Stimulated activated CD8-positive, alpha-beta memory T cell treated with anti-CD3 and anti-CD28 coated beads, Interleukin-7, amount 100 ng/mL, for 1 hour (primary cell): ENCODE data around the gene CTIF.

Experiments
- DNase-seq, 2 donors: peaks; one replicate each; pipeline ENCODE4 v3.0.0-alpha.2; 2020; ENCODE audit warnings: low read depth in 2 of 2

Gene CTIF

GRCh38 chr18:48575658-48576456 lies 37.0 kb downstream of the CTIF start:
- no peak for DNase-seq

- no peak for DNase-seq
Observed at GRCh38 chr18:48576457-48576771, 37.6 kb downstream of the CTIF start.

DNA sequence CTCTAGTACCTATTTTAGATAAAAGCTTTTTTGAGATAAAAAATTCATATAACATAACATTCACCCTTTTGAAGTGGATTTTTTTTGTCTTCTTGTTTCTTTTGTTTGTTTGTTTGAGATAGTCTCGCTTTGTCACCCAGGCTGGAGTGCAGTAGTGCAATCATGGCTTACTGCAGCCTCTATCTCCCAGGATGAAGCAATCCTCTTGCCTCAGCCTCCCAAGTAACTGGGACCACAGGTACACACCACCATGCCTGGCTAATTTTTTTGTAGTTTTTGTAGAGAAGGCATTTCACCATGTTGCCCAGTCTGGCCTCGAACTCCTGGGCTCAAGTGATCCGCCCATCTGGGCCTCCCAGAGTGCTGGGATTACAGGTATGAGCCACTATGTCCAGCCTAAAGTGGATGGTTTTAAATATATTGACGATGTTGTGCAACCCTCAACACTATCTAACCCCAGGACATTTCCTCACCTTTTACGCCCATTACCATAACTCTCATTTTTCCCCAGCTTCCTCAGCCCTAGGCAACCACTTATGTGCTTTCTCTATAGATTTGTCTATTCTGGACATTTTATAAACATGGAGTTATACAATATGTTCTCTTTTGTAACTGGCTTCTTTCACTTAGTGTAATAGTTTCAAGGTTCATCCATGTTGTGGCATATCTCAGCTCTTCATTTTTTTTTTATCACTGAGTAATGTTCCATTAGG lies 38.8 kb downstream of the CTIF start:
- no peak for DNase-seq

DNA sequence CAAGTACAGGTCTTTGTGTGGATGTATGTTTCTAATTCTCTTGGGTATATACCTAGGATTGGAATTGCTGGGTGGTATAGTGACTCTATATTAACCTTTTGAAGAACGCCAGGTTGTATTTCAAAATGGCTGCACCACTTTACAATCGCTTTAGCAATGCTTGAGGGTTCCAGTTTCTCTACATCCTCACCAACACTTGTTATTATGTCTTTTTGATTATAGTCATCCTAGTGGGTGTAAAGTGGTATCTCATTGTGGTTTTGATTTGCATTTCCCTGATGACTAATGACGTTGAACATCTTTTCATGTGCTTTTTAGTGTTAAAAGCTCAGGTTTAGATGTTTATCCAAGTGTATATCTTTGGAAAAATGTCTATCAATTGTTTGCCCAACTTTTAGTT lies 39.5 kb downstream of the CTIF start:
- DNase-seq = no peak

DNA sequence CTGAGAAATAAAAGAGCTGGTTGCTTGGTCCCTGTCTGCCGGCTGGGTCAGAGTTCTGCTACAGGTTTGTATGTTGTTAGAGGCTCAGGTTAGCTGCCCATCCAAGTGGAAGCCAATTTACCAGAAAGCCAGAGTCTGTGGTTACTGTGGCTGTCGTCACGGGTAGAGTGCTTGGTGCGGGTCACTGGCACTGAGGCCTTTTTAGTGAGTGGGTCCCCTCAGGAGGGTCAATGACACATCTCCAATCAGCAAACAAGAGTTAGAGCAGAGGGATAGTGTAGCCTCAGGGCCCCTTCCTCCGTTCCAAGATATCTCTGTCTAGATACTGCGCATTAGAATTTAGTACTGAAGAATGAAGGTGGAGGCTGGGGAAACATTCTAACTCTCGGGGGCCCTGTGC lies 41.2 kb downstream of the CTIF start:
- no peak for DNase-seq

DNA sequence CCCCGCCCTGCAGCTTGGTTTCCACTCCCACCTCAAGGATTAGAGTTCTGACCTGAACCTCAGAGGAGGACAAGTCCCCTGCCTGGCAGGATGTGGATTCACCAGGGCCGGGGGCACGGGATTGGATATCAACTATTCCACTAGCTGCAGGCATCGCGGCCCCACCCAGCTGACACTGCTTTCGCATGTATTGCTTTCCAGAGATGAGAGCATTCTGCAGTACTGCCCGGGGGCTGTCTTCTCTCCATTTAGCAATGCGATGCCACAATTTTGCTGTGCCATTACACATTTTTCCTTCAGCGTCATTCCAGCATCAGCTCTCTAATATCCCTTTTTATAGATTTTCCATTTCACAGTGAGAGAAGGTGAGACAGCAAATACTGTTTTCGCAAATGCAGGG lies 42.0 kb downstream of the CTIF start:
- no peak for DNase-seq

- no peak for DNase-seq
Observed at GRCh38 chr18:48581206-48581605, 42.4 kb downstream of the CTIF start.

DNA sequence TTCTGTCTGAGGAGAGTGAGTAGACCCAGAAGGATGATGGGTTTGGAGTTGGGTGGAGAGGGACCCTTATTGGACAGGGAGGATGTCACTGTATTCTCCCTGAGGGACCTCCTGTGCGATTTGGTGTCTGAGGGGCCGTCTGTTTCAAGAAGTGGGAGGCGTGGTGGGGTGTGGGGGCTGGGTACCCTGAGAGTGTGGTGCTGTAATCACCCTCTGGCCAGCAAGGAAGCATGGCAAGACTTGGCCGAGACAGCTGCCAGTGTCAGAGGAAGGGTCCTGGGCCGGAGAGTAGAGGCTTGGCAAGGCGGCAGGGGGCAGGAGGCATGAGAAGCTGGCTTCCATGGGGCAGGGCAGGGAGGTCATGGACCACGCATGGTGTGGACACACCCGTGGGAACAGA lies 43.1 kb downstream of the CTIF start:
- DNase-seq = no peak

DNA sequence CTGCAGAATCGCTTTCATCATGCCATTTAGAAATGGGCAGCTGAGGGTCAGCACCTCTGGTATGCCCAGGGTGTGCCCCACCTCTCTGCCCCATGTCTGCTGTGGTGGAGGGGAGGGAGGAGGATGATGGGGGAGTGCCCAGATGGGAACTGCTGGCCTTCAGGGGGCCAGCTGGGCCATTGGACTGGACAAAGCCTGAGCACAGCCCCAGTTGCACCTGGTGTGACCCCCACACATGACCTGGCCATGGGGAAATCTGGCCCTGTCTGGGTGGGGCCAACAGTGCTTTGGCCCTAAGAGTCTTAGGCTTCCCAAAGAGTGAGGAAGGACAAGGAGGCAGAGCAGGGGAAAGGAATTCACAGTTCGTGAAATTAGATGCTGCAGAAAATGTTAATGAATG lies 44.1 kb downstream of the CTIF start:
- no peak for DNase-seq

GRCh38 chr18:48583573-48583972 lies 44.7 kb downstream of the CTIF start:
- no peak for DNase-seq

- no peak for DNase-seq
Observed at GRCh38 chr18:48589797-48590519, 51.1 kb downstream of the CTIF start.

- DNase-seq = no peak
Observed at GRCh38 chr18:48590678-48591077, 51.8 kb downstream of the CTIF start.

- DNase-seq = no peak
Observed at GRCh38 chr18:48592540-48593171, 53.8 kb downstream of the CTIF start.

DNA sequence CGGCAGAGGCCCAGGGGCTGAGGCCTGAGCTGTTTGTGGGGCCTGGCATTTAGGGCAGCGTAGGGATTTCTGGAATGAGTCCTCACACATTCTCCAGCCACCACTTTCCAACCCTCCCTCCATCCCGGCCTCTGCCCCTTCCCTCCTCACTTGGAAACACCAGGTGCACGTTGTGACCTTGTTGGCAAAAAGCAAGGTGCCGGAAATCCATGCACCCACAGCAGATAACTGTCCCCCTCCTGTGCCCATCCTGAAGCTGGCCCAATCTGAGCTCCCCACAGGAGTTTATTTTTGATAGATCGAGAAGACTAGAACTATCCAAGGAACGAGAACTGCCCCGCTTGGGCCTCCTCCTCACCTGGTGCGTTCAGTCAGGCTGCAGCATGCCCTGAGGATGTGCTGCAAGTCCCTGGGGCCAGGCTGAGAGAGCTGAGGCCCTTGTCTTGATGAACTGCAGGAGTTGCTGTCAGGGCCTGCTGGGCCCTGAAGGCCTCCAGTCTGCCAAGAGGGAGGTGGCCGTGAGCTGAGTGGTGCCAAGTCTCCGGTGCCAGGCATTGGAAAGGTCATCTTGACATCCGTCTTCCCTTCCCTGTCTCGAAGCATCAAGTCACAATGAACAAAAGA lies 55.8 kb downstream of the CTIF start:
- no peak for DNase-seq

GRCh38 chr18:48595703-48596218 lies 56.9 kb downstream of the CTIF start:
- DNase-seq = no peak

DNA sequence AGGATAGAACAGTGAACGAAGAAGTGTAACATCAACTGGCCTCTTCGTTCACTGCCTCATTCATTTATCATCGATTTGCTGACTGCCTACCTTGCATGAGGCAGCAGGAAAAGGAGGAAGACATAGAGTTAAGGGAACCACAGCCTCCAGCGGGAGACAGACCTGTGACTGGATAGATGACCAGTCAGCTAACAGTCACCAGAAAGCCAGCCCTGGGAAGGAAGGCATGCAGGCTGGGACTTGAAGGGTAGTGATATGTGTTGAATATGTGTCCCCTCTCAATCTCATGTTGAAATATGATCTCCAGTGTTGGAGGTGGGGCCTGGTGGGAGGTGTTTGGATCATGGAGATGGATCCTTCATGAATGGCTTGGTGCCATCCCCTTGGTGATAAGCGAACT lies 58.3 kb downstream of the CTIF start:
- no peak for DNase-seq

DNA sequence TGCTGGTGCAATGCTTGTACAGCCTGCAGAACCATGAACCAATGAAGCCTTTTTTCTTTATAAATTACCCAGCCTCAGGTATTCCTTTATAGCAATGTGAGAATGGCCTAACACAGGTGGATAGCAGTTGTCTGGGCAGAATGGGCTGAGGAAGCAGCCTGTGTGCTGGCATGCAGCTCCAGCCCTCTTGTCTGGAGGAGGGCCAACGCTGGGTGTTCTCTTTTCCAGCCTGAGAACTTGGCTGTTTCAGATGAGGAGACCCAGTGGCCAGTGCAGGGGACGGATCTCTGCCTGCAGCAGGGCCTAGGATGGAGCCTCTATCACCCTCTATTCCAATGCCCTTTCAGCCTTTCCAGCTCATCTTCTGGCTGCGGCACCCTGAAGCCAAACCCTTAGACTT lies 58.8 kb downstream of the CTIF start:
- DNase-seq = no peak

DNA sequence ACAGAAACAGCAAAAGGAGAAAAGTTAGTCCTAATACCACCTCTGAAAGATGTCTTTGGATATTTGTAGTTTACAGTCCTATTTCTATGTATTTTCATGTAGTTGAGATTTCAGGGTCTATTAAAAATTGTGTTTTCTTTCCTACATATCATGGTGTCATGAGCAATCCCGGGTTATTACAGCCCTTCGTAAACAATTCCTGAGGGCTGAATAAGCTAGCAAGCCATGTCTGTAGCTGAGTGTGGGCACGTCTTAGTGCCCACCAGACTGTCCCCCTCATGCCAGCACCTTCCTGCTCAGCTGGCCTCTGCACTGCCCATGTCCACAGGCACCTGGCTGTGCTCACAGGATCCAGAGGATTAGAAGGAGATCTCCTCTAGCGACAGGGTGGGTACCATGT lies 60.6 kb downstream of the CTIF start:
- no peak for DNase-seq

GRCh38 chr18:48600046-48600445 lies 61.2 kb downstream of the CTIF start:
- DNase-seq = no peak

DNA sequence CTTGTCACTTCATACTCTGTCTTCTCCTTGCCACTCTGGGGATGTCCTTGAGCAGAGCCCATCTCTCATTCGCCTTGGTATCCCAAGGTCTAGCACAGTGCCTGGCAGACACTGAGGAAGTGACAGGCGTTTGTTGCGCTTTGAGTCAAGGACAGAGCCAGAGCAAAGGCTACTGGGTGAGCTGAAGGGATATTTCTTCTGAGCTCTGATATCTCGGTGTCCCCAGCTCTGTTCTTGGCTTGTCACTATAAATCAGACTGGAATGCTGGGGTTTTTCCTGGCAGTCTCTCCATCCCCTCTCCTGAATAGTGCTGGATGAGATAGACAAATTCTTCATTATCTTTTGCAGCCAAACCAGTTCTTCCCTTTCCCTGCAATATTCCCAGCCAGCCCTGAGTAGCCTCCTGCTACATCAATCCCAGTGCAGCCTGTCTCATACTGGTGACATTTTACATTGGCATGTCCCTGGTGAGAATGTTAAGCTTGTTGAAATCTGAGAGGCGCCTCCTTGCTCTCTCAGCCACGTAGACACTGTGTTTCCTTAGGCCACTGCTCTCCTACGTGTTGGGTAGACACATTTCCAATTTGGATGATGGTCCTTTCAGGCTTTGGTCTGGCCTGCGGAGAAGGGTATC lies 61.7 kb downstream of the CTIF start:
- no peak for DNase-seq

- no peak for DNase-seq
Observed at GRCh38 chr18:48601343-48601742, 62.5 kb downstream of the CTIF start.
